ACC112 (cell line): ENCODE measurements around the gene SRGAP3.

Experiments
- H2AFZ ChIP-seq: fragments of 200-600 bp; sonication (generic); one replicate; pipeline ENCODE4 v1.6.0; 2017; ENCODE audit warnings: antibody characterized with exemption, low read length; ENCODE audit not compliant: unreplicated experiment
- H3K27ac ChIP-seq: fragments of 200-600 bp; sonication (generic); 2 replicates; pipeline ENCODE4 v1.5.1; 2014; ENCODE audit warnings: low read depth, mild to moderate bottlenecking, antibody characterized with exemption, low read length, moderate library complexity
- H3K27me3 ChIP-seq: fragments of 200-600 bp; sonication (generic); 2 replicates; pipeline ENCODE4 v1.6.1; 2014; ENCODE audit warnings: mild to moderate bottlenecking, antibody characterized with exemption, low read length, moderate library complexity, mixed read lengths; ENCODE audit not compliant: insufficient read depth
- H3K36me3 ChIP-seq: fragments of 200-600 bp; sonication (generic); 2 replicates; pipeline ENCODE4 v1.6.1; 2016; ENCODE audit warnings: mild to moderate bottlenecking, antibody characterized with exemption, low read length, moderate library complexity, mixed read lengths; ENCODE audit not compliant: insufficient read depth
- H3K4me1 ChIP-seq: fragments of 200-600 bp; sonication (generic); one replicate; pipeline ENCODE4 v1.6.1; 2016; ENCODE audit warnings: low read length, mixed read lengths; ENCODE audit not compliant: insufficient read depth, unreplicated experiment, control insufficient read depth
- H3K4me3 ChIP-seq: fragments of 200-600 bp; sonication (generic); 2 replicates; pipeline ENCODE4 v1.5.1; 2014; ENCODE audit warnings: mild to moderate bottlenecking, low read depth, low read length
- H3K79me2 ChIP-seq: fragments of 200-600 bp; sonication (generic); one replicate; pipeline ENCODE4 v1.6.0; 2016; ENCODE audit warnings: low read length; ENCODE audit not compliant: control insufficient read depth, unreplicated experiment, insufficient read depth

SRGAP3 gene

GRCh38 chr3:9143184-9143583 is 106.3 kb downstream of the SRGAP3 start:
- Histone ChIP-seq H3K4me3 (no peak overlapping the region), H3K27ac (no peak overlapping the region), H2AFZ (no peak overlapping the region), H3K36me3 (no peaks in the 10 kb centered on the region), H3K79me2 (no peaks in the 10 kb centered on the region), H3K4me1 (no peaks in the 10 kb centered on the region), H3K27me3 (peaks cover 38% of the 10 kb centered on the region)

GRCh38 chr3:9142362-9142761 is 107.1 kb downstream of the SRGAP3 start:
- Histone ChIP-seq H3K27ac (no peak overlapping the region), H3K4me1 (no peaks in the 10 kb centered on the region), H3K4me3 (no peak overlapping the region), H3K79me2 (no peaks in the 10 kb centered on the region), H3K36me3 (no peaks in the 10 kb centered on the region), H3K27me3 (peaks cover 46% of the 10 kb centered on the region), H2AFZ (no peak overlapping the region)

GRCh38 chr3:9141928-9142289 is 107.5 kb downstream of the SRGAP3 start:
- Histone ChIP-seq H3K4me3 (no peak overlapping the region), H3K4me1 (no peaks in the 10 kb centered on the region), H2AFZ (no peak overlapping the region), H3K27ac (no peak overlapping the region), H3K27me3 (peaks cover 48% of the 10 kb centered on the region), H3K79me2 (no peaks in the 10 kb centered on the region), H3K36me3 (no peaks in the 10 kb centered on the region)

- Histone ChIP-seq H3K27ac (no peak overlapping the region), H3K79me2 (no peaks in the 10 kb centered on the region), H3K4me1 (no peaks in the 10 kb centered on the region), H3K4me3 (no peak overlapping the region), H3K27me3 (peaks cover 56% of the 10 kb centered on the region), H3K36me3 (no peaks in the 10 kb centered on the region), H2AFZ (no peak overlapping the region)
Observed at GRCh38 chr3:9139366-9139765, 110.1 kb downstream of the SRGAP3 start.

- Histone ChIP-seq H3K4me3 (no peak overlapping the region), H3K27ac (no peak overlapping the region), H3K27me3 (peaks cover 63% of the 10 kb centered on the region), H3K36me3 (no peaks in the 10 kb centered on the region), H3K4me1 (no peaks in the 10 kb centered on the region), H2AFZ (no peak overlapping the region), H3K79me2 (no peaks in the 10 kb centered on the region)
Observed at GRCh38 chr3:9137676-9138075, 111.8 kb downstream of the SRGAP3 start.

- peaks cover 70% of the 10 kb centered on the region for H3K27me3 ChIP-seq
- no peaks in the 10 kb centered on the region for H3K4me1 ChIP-seq
- H3K4me3 ChIP-seq: no peak overlapping the region
- H3K27ac ChIP-seq: no peak overlapping the region
- no peaks in the 10 kb centered on the region for H3K79me2 ChIP-seq
- H3K36me3 ChIP-seq: no peaks in the 10 kb centered on the region
- no peak overlapping the region for H2AFZ ChIP-seq
Observed at GRCh38 chr3:9136746-9137465, 112.5 kb downstream of the SRGAP3 start.

- H3K4me3 ChIP-seq: no peak overlapping the region
- H2AFZ ChIP-seq: no peak overlapping the region
- H3K36me3 ChIP-seq: no peaks in the 10 kb centered on the region
- H3K27ac ChIP-seq: no peak overlapping the region
- H3K79me2 ChIP-seq: no peaks in the 10 kb centered on the region
- peaks cover 73% of the 10 kb centered on the region for H3K27me3 ChIP-seq
- H3K4me1 ChIP-seq: no peaks in the 10 kb centered on the region
Observed at GRCh38 chr3:9135930-9136525, 113.4 kb downstream of the SRGAP3 start.

- H3K27me3 ChIP-seq: peaks cover 73% of the 10 kb centered on the region
- no peaks in the 10 kb centered on the region for H3K79me2 ChIP-seq
- no peak overlapping the region for H3K4me3 ChIP-seq
- H3K4me1 ChIP-seq: no peaks in the 10 kb centered on the region
- no peaks in the 10 kb centered on the region for H3K36me3 ChIP-seq
- no peak overlapping the region for H2AFZ ChIP-seq
- no peak overlapping the region for H3K27ac ChIP-seq
Observed at GRCh38 chr3:9135526-9135925, 113.9 kb downstream of the SRGAP3 start.

GRCh38 chr3:9133656-9134055 is 115.8 kb downstream of the SRGAP3 start:
- Histone ChIP-seq H3K27me3 (peaks cover 65% of the 10 kb centered on the region), H3K4me3 (no peak overlapping the region), H2AFZ (no peak overlapping the region), H3K27ac (no peak overlapping the region), H3K79me2 (no peaks in the 10 kb centered on the region), H3K4me1 (no peaks in the 10 kb centered on the region), H3K36me3 (no peaks in the 10 kb centered on the region)

- no peak overlapping the region for H3K27ac ChIP-seq
- no peaks in the 10 kb centered on the region for H3K4me1 ChIP-seq
- H3K4me3 ChIP-seq: no peak overlapping the region
- H3K36me3 ChIP-seq: no peaks in the 10 kb centered on the region
- no peaks in the 10 kb centered on the region for H3K79me2 ChIP-seq
- peaks cover 37% of the 10 kb centered on the region for H3K27me3 ChIP-seq
- no peak overlapping the region for H2AFZ ChIP-seq
Observed at GRCh38 chr3:9130345-9131305, 118.8 kb downstream of the SRGAP3 start.
